Uterus (tissue), 2 donors: ENCODE measurements around the gene INPP5D.

Experiments used
- POLR2A ChIP-seq, 2 donors: fragments of 450-650 bp; IDR thresholded peaks; one replicate each; pipeline ENCODE4 v1.6.1; 2016; ENCODE audit warnings: antibody characterized with exemption in 2 of 2, mild to moderate bottlenecking in 1 of 2, moderate library complexity in 1 of 2
- TF ChIP-seq, protein P1 (sequence below), 4 experiments: fragments of 200-600 bp in 2 of 4; fragments of 450-650 bp in 2 of 4; sonication (generic) in 2 of 4; IDR thresholded peaks; one replicate each; pipeline ENCODE4 v1.5.1; 2016 to 2019; ENCODE audit warnings: antibody characterized with exemption in 4 of 4, mild to moderate bottlenecking in 2 of 4, moderate library complexity in 1 of 4

DNA sequence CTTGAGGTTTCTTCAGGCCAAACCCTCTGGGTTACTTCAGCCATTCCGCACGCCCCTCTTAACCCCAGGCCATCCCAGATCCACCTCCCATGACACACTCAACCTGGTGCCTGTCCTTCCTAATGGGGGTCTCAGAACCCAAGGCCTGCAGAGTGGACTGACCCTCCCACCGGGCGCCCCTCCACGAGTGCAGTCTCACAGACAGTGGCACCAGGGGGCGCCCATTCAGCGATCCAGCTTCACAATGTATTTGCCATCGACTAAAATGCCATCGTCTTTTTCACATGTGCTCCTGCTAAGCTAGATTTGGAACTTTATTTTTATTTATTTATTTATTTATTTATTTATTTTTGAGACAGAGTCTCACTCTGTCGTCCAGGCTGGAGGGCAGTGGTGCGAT, 38.5 kb downstream of the INPP5D start:
- TF ChIP-seq, protein P1, sequence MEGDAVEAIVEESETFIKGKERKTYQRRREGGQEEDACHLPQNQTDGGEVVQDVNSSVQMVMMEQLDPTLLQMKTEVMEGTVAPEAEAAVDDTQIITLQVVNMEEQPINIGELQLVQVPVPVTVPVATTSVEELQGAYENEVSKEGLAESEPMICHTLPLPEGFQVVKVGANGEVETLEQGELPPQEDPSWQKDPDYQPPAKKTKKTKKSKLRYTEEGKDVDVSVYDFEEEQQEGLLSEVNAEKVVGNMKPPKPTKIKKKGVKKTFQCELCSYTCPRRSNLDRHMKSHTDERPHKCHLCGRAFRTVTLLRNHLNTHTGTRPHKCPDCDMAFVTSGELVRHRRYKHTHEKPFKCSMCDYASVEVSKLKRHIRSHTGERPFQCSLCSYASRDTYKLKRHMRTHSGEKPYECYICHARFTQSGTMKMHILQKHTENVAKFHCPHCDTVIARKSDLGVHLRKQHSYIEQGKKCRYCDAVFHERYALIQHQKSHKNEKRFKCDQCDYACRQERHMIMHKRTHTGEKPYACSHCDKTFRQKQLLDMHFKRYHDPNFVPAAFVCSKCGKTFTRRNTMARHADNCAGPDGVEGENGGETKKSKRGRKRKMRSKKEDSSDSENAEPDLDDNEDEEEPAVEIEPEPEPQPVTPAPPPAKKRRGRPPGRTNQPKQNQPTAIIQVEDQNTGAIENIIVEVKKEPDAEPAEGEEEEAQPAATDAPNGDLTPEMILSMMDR (IDR thresholded peaks at IDR 0.05): no peak
- TF ChIP-seq POLR2A (IDR thresholded peaks at IDR 0.05): no peak
